ENCODE measurements around the gene THEM4.

GRCh38 chr1:151875419-151876097 lies 33.8 kb downstream of the THEM4 start:
- TF ChIP-seq, protein P1, sequence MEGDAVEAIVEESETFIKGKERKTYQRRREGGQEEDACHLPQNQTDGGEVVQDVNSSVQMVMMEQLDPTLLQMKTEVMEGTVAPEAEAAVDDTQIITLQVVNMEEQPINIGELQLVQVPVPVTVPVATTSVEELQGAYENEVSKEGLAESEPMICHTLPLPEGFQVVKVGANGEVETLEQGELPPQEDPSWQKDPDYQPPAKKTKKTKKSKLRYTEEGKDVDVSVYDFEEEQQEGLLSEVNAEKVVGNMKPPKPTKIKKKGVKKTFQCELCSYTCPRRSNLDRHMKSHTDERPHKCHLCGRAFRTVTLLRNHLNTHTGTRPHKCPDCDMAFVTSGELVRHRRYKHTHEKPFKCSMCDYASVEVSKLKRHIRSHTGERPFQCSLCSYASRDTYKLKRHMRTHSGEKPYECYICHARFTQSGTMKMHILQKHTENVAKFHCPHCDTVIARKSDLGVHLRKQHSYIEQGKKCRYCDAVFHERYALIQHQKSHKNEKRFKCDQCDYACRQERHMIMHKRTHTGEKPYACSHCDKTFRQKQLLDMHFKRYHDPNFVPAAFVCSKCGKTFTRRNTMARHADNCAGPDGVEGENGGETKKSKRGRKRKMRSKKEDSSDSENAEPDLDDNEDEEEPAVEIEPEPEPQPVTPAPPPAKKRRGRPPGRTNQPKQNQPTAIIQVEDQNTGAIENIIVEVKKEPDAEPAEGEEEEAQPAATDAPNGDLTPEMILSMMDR (IDR thresholded peaks at IDR 0.05) = no peak
- TF ChIP-seq POLR2A (IDR thresholded peaks at IDR 0.05) (no peak), EP300 (IDR thresholded peaks at IDR 0.05) (no peak)
